Loucy (cell line): ENCODE measurements around the gene ZMAT5.

ENCODE experiments used
- EZH2phosphoT487 ChIP-seq: fragments of 200-600 bp; IDR thresholded peaks from 2 replicates; pipeline ENCODE4 v1.6.1; 2018; ENCODE audit warnings: antibody characterized with exemption, mild to moderate bottlenecking, moderate library complexity, borderline replicate concordance
- TF ChIP-seq, protein P1 (sequence below): fragments of 200-600 bp; sonication (generic); conservative IDR thresholded peaks from 2 replicates; pipeline ENCODE4 v1.5.1; 2014; ENCODE audit warnings: mild to moderate bottlenecking, antibody characterized with exemption, low read length

DNA sequence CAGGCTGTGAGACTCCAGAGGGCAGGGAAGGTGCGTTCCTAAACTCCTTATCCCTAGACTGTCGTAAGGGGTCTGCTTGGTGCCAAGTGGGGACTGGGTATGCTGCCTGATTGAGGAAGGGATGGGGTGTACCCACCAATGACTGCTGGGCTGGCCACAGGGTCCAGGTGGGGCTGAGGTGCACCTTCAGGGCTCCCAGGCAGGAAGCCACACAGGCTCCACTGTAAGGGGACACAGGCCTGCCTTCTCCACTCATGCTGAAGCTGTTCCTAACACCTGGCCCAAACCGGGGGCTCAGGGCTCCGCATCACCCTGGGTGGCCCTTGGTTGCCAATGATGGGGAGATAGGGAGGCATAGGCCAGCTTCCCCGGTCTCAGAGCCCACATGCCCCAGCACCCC is 26.6 kb downstream of the ZMAT5 start:
- TF ChIP-seq, protein P1, sequence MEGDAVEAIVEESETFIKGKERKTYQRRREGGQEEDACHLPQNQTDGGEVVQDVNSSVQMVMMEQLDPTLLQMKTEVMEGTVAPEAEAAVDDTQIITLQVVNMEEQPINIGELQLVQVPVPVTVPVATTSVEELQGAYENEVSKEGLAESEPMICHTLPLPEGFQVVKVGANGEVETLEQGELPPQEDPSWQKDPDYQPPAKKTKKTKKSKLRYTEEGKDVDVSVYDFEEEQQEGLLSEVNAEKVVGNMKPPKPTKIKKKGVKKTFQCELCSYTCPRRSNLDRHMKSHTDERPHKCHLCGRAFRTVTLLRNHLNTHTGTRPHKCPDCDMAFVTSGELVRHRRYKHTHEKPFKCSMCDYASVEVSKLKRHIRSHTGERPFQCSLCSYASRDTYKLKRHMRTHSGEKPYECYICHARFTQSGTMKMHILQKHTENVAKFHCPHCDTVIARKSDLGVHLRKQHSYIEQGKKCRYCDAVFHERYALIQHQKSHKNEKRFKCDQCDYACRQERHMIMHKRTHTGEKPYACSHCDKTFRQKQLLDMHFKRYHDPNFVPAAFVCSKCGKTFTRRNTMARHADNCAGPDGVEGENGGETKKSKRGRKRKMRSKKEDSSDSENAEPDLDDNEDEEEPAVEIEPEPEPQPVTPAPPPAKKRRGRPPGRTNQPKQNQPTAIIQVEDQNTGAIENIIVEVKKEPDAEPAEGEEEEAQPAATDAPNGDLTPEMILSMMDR: no peak
- TF ChIP-seq EZH2phosphoT487: no peak
